ENCODE results near the gene IGSF21. TPM values are rescaled to one million over a fixed set of nuclear protein-coding genes. Genes with fewer than 3 reads are reported as not detected.

IGSF21 gene
- polyA plus RNA-seq, 2 of the 4 experiments (the other 2 are of a cell fraction): not detected

DNA sequence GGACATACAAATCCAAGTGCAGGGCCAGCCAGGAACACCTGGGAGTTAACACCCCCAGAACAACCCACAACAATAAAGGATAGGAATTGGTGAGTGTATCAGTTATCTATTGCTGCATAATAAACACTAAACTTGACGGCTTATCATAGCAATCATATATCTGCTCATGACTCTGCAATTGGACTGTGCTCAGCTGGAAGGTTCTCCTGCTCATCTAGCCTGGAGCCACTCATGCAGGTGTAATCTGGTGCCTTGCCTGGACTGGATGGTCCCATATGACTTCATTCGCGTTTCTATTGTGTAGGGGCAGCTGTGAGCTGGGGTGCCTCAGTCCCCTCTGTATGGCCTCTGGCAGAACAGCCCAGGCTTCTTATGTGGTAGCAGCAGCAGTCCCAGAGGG is 296.9 kb downstream of the IGSF21 start:
- FAIRE-seq: no peak
- POLR2A ChIA-PET: no interaction called here
- CTCF ChIA-PET: no interaction called here
- no peaks in the 10 kb centered on the region for H3K4me1 ChIP-seq
- no peak overlapping the region for H3K27ac ChIP-seq
- H3K9me3 ChIP-seq: no peaks in the 10 kb centered on the region
- TF ChIP-seq RCOR1 (IDR thresholded peaks at IDR 0.05; ENCODE audit: low read depth, low read length) (no peak), SMC3 (IDR thresholded peaks at IDR 0.05) (no peak), HOXA7 (CRISPR knock-in tag; IDR thresholded peaks at IDR 0.05) (no peak), JUNB (IDR thresholded peaks at IDR 0.05) (no peak), HDAC2 (IDR thresholded peaks at IDR 0.05) (no peak), CBX2 (IDR thresholded peaks at IDR 0.05; ENCODE audit: borderline replicate concordance, low read depth) (no peak), MYC (IDR thresholded peaks at IDR 0.05; ENCODE audit: borderline replicate concordance, low read length) (no peak), RARB (CRISPR knock-in tag; IDR thresholded peaks at IDR 0.05) (no peak), ZC3H11A (IDR thresholded peaks at IDR 0.05) (no peak), EHF (CRISPR knock-in tag; IDR thresholded peaks at IDR 0.05) (no peak)
- TF ChIP-seq, protein P1, sequence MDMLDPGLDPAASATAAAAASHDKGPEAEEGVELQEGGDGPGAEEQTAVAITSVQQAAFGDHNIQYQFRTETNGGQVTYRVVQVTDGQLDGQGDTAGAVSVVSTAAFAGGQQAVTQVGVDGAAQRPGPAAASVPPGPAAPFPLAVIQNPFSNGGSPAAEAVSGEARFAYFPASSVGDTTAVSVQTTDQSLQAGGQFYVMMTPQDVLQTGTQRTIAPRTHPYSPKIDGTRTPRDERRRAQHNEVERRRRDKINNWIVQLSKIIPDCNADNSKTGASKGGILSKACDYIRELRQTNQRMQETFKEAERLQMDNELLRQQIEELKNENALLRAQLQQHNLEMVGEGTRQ (IDR thresholded peaks at IDR 0.05): no peak
- TF ChIP-seq, protein P2, sequence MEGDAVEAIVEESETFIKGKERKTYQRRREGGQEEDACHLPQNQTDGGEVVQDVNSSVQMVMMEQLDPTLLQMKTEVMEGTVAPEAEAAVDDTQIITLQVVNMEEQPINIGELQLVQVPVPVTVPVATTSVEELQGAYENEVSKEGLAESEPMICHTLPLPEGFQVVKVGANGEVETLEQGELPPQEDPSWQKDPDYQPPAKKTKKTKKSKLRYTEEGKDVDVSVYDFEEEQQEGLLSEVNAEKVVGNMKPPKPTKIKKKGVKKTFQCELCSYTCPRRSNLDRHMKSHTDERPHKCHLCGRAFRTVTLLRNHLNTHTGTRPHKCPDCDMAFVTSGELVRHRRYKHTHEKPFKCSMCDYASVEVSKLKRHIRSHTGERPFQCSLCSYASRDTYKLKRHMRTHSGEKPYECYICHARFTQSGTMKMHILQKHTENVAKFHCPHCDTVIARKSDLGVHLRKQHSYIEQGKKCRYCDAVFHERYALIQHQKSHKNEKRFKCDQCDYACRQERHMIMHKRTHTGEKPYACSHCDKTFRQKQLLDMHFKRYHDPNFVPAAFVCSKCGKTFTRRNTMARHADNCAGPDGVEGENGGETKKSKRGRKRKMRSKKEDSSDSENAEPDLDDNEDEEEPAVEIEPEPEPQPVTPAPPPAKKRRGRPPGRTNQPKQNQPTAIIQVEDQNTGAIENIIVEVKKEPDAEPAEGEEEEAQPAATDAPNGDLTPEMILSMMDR (IDR thresholded peaks at IDR 0.05): no peak
- H3K4me3 ChIP-seq: no peak overlapping the region
- no peak overlapping the region for H3K4me2 ChIP-seq
- ATAC-seq: no peak
- DNase-seq (ENCODE audit: low read depth in 1 of 2, low spot score in 1 of 2): no peak
- WGBS (ENCODE audit: missing lambda C conversion rate): 17% methylated on average over 3 of the region's 3 CpGs

DNA sequence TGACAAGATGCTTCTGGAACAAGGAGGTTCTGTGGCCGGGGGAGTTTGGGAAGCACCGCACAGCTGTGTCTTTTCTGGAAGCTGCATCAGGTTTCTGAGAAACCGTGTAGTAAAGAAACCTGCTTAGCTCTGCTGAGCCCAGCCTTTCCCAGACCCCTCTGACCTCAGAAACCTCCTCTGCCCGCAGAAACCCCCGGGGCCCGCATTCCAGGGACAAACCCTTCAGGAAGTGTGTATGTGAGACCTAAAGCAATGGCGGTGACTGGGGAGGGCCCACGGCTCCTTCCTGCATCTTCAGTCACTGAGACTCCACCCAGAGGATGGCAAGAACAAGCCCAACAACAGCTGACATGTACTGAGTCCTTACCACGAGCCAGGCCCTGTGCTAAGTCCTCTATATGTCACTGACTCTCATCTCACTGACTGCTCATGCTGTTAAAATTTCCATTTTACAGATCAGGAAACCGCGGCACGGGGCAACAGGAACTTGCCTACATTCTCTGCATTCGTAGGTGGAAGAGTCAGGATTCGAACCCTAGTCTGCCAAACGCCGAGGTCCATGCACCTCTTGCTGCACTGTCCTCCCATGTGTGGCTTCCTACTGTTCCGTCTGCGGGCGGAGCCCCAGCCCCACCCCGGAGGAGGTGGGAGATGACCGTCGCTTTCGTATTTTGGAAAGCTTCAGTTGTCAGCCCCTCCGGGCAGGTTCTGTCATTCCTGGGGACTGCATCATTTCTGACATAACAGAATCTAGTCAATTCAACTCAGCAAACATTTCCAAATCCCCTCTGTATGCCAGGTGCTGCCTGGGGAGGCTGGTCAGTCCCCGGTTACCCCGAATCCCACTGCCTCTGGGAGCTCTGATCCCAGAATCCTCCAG is 299.8 kb downstream of the IGSF21 start:
- FAIRE-seq (no peak), DNase-seq (ENCODE audit: low read depth in 1 of 2, low spot score in 1 of 2) (no peak), ATAC-seq (no peak)
- no peak overlapping the region for H3K4me3 ChIP-seq
- CTCF ChIA-PET: no interaction called here
- TF ChIP-seq EHF (CRISPR knock-in tag; IDR thresholded peaks at IDR 0.05) (no peak), ZNF302 (CRISPR knock-in tag; IDR thresholded peaks at IDR 0.05) (no peak), NPAS2 (CRISPR knock-in tag; IDR thresholded peaks at IDR 0.05; ENCODE audit: borderline replicate concordance) (no peak), RAD21 (conservative IDR thresholded peaks at IDR 0.05 in 1 of 2, IDR thresholded peaks at IDR 0.05 in 1 of 2) (no peak), HOXA7 (CRISPR knock-in tag; IDR thresholded peaks at IDR 0.05) (no peak), TFCP2L1 (CRISPR knock-in tag; IDR thresholded peaks at IDR 0.05) (no peak), RCOR1 (IDR thresholded peaks at IDR 0.05; ENCODE audit: low read depth, low read length) (no peak), RNF2 (IDR thresholded peaks at IDR 0.05; ENCODE audit: borderline replicate concordance, low read depth) (no peak), SMC3 (IDR thresholded peaks at IDR 0.05) (no peak), CEBPB (IDR thresholded peaks at IDR 0.05) (no peak), POLR2AphosphoS2 (conservative IDR thresholded peaks at IDR 0.05; ENCODE audit: low read length) (no peak)
- TF ChIP-seq, protein P3, sequence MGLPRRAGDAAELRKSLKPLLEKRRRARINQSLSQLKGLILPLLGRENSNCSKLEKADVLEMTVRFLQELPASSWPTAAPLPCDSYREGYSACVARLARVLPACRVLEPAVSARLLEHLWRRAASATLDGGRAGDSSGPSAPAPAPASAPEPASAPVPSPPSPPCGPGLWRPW (IDR thresholded peaks at IDR 0.05): no peak
- 0 out of 3 replicates have a peak, but pooled peaks cover 4% of the 10 kb centered on the region for H3K9me3 ChIP-seq
- no peaks in the 10 kb centered on the region for H3K4me1 ChIP-seq
- no peak overlapping the region for H3K4me2 ChIP-seq
- H3K27ac ChIP-seq: no peak overlapping the region
- POLR2A ChIA-PET: no interaction called here
- WGBS (ENCODE audit: missing lambda C conversion rate): 57% methylated on average over 21 of the region's 26 CpGs
